Activated CD4-positive, CD25-positive, alpha-beta regulatory T cell treated with anti-CD3 and anti-CD28 coated beads, Interleukin-2, amount 50 U/mL, for 24 hours (primary cell): ENCODE results near the gene ELFN2.
"Not testable (repeated sequence)": the region's sequence is repeated elsewhere in the genome, so short reads cannot be mapped to it uniquely, and the experiment has no call there.

Experiments
- ATAC-seq, 2 donors: fragments of 150-1000 bp; cut with Tn5 transposase; one replicate each; pipeline ENCODE4 v1.10.0; 2021; ENCODE audit warnings: mild to moderate bottlenecking in 1 of 2, moderate library complexity in 1 of 2

ELFN2 gene

GRCh38 chr22:37333724-37334460, 93.4 kb downstream of the ELFN2 start:
- ATAC-seq: no peak

DNA sequence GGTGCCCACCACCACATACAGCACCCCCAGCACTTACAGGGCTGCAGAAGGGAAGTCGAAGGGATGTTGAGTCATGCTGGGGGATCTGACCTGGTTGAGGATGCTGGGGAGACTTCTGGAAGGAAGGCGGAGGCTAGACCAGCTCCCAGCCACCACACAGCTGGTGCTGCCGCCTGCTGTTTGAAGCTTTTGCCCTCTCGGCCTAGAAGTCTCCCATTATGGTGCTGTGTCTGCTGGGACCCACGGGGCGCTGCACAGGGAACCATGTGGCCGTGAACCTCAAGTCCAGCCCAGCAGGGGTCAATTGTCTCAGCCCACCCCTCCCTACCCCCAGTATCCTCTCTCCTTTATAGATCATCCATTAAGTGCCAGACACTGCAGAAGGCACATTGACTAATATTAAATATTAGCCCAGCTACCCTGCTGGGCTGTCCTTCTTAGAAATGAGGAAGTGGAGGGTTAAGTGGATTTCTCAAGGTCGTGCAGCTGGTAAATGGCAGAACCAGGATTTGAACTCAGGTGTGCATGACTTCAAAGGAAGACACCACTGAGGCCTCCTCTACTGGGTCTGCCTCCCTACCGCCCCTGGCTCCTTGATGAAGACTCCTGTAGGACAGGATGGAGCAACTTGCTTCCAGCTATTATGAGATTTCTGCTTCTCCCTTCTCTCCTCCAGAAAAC, 95.3 kb downstream of the ELFN2 start:
- no peak for ATAC-seq

DNA sequence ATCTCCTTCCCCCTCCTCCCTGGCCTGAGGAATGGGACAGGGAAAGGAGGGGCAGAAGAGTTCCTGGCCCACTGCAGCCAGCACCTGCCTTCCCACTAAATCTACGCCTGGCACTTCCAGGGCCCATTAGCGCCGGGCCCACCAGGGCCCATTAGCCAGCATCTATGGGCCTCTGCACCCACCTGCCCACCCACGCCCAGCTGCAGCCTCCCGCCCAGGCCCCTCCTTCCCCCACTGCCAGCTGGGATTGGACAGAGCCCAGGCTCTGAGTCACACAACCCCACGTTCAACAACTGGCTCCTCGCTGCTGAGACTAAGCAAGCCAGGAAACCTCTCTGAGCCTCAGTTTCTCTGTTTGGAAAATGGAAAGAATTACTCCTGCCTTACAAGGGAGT, 96.2 kb downstream of the ELFN2 start:
- no peak for ATAC-seq

DNA sequence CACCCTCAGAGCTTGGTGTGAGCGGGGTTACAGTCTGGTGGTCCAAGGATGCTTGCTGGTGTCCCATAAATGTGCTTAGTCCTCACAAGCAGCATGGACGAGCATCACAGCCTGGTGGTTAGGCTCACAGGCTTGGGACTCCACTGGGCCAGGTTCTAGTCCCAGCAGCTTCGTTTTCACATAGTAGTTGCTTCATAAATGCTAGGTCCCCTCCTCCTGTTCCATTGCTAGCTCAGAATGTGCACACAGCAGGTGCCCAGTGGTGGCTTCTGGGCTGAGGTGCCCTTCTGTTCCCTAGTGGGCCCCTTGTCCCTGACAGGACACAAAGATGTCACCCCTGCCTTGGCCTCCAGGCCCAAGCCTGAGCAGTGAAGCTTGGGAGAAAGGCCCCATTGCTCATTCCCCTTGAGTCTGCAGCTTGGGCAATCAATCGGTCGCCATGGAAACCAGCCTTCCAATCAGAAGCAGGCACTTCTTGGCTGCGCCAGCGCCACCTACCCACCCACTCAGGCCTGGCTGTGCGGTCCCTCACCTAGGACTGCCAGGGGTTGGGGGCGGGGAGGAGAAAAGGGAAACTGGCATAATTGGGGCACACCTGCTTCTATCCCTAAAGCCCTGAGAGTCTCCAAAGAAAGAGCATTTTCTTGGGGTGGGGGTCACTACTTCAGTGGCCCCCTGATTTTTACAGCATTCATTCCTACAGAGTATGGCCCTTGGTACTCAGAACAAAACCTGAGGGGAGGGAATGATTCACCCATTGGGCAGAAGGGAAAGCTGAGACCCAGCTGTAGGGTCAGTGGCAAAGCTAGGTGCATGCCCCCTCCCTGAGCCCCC, 96.9 kb downstream of the ELFN2 start:
- ATAC-seq: peak in 1 of 2 donors; percentile 56

DNA sequence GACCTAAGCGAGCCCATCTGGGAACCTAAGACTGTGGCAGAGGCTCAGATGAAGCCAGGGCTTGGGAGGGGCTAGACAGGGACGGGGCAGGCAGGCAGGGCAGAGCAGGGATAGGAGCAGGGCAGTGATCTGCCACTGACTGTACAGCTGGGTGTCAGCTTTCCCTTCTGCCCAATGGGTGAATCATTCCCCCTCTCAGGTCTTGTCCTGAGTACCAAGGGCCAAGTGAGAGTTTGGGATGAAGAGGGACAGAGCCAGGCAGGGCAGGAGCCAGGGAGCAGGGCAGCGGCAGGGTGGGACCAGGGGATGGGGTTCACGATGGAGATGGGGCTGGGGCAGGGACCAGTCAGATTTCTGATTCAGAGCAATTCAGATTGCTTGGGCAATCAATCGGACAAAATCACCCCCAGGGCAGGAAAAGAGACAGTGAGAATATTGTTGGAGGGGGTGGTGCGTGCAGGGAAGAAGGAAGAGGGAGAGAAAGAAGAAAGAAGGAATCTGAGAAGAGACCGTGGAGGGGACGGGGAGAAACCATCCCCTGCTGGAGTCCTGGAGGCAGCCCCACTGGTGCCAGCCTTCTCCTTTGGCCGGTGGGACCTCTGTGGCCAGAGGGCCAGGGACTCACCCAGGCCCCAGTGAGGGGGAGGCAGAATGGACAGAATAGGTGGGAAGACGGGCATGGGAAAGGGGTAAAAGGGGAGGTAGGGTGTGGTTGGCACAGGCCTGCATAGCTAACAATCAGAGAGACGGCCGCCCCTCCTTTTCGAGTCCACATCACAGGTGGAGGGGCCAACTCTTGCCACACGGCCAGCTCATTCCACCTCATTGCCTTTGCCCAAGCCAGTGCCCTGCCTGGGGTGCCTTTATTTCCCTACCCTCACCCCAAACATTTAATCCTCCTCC, 97.8 kb downstream of the ELFN2 start:
- ATAC-seq: no peak

DNA sequence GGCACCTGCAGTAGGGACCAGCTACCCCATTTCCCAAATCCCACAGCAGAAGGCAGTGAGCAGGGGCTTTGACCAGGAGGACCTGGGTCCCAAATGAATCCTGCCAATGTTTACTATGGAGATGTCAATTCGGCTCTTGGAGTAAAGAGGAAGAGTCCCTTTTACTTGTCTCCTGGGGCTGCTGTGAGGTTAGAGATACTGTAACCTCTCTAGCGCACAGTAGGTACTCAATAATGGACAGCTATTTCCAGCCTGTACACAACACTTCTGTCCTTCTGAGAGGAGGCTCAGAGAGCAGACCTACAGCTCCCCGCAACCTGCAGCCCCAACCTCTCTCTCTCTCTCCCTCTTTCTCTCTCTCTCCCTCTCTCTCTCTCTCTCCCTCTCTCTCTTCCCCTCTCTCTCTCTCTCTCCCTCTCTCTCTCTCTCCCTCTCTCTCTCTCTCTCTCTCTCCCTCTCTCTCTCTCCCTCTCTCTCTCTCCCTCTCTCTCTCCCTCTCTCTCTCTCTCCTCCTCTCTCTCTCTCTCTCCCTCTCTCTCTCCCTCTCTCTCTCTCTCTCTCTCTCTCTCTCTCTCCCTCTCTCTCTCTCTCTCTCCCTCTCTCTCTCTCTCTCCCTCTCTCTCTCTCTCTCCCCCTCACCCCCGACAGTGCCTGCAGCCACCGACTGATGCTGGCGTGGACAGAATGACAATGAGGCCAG, 98.6 kb downstream of the ELFN2 start:
- ATAC-seq: not testable (repeated sequence)

DNA sequence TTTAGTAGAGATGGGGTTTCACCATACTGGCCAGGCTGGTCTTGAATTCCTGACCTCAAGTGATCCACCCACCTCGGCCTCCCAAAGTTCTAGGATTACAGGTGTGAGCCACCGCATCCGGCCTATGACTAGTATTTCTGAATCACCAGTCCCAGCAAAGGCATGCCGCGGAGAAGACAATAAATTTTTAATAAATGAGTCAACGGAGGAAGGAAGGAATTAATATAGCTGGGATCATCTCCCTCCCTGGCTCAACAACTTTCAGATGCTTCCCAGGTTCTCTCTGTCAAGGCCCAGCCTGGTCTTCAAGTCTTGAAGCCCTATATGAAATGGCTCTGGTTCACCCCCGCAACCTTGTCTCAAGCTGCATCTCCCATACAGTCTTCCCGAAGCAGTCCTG, 99.3 kb downstream of the ELFN2 start:
- ATAC-seq: no peak

DNA sequence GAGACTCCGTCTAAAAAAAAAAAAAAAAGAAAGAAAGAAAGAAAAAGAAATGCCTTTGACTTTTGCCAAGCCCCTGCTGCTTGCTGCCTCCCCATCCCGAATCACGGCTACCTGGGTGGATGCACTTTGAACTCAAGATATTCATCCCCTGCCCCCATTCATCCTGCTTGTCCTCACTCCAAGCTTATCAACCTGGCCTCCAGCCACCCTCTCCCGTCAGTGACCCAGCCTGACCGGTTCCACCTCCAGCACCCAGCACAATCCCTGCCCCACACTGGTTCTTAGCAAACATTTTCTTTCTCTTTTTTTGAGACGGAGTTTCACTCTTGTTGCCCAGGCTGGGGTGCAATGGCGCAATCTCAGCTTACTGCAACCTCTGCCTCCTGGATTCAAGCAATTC, 100.6 kb downstream of the ELFN2 start:
- ATAC-seq: no peak

GRCh38 chr22:37325039-37325395, 102.3 kb downstream of the ELFN2 start:
- no peak for ATAC-seq

- ATAC-seq: no peak
These were observed 102.8 kb downstream of the ELFN2 start for GRCh38 chr22:37324340-37325038.

DNA sequence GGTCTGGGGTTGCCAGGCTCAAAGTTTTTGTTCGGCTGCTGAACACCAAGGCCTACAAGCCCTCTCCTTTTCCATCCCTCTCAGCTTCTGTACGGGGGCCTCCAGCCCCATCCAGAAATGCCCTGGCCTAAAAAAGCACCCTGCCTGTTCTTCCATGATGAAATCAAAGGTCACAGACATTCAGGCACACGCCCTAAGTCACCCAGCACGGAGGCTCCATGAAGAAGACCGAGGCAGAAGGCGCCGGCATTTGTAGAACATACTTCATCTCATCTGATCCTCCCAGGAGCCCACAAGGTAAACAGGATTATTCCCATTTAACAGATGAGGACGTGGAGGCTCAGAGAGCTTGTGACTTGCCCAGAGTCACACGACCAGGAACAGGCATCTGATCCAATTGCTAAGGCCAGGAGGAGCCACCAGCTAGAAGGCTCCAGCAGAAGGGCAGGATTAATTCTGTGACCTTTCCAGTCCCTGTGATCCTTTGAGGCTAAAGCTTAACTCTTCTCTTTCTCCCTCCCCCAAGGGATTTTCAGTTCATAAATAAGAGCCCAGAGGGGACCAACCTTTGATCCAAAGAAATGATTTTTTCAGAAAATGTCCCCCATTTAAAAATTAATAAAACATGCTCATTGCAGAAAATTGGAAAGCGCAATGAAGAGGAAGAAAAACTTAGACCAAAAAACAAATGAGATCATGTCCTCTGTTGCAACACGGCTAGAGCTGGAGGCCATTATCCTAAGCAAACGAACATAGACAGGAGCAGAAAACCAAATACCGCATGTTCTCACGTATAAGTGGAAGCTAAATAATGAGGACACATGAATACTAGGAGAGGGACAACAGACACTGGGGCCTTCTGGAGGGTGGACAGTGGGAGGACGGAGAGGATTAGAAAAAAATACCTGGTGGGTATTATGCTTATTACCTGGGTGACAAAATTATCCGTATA, 106.3 kb downstream of the ELFN2 start:
- ATAC-seq: no peak

DNA sequence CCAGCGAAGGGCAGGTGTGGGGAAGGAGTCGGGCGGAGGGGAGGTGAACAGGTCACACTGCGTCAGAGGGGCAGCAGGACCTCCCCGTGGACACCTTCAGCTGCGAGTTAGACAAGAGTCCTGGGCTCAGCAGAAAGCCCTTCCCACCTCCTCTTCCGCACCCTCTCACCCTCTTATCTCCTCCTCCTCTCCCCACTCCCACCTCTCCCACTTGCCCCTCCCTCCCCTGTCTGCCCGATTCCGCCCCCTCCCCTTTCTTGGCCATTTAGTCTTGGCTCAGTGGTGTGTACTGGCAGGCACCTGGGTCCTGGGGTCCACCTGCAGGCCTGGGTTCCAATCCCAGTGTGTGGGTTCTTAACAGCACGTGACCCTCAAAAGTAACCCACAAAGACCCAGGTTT, 107.8 kb downstream of the ELFN2 start:
- ATAC-seq: no peak

DNA sequence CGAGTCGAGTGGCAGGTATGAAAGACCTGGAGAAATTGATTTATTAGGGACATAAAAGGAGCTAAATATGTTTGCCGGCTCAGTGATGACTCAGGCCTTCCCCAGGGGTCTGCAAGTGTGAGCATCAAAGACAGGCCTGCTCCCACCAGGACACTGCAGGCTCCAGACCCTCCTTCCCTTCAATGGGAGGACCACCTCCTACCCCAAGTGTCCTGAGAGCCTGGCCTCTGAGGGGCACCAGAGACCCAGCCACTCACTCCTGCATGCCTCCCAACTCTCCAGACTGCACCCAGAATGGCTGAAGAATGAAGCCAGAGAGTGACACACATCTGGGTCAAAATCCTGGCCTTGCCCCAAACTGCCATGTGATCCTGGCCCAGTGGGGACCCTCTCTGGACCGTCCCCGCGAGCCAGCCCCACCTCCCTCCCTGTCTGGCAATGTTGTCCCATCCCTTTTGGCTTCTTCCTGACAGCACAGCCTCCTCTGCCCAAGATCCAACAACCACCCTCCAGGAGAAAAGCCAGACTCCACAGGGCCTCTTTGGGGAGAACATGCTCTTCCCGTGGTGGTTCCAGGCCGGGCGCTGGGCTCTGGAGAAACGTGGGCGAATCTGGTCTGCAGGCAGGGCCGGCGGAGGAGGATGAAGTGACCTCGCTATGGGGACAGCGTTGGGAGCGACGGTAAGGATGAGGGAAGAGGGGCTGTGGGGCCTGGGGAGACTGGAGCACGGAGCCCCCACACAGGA, 108.7 kb downstream of the ELFN2 start:
- no peak for ATAC-seq
